Measurements from ENCODE around the gene SLC7A5. TPM values are rescaled to one million over a fixed set of nuclear protein-coding genes. Genes with fewer than 3 reads are reported as not detected.

The SLC7A5 gene
- total RNA-seq, 1 donor: 33.8 TPM

DNA sequence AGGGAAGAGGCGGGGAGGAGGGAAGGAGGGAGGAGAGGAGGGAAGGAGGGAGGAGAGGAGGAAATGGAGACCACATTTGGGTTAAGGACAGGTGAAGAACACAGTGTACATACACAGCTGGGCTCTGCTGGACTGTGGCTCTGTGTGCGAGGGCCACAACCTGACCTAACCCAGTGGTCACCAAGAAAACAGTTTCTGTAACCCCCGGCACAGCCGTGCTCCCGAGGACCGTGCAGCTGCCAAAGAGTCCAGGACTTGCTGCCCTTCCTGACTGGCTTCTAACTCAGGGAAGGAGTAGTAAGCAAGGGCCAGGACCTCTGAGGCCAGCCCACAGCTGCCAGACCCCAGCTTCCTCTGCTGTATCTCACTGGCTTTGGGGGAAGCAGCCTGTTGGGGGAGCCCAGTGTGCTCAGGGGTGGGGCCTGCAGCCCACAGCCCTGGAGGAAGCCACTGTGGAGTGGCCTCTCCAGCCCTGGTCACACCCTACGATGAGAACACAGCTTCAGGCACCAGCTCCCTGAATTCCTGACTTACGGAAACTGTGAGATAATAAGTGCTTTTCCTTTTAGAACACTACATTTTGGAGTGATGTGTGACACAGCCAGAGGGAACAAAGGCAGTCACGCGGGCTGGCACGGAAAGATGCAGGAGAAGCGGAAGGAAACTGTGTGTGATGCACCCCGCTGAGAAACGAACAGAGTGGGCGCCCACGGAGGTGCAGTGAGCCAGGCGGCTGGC is 32.3 kb downstream of the SLC7A5 start:
- Histone ChIP-seq H3K4me1 (ENCODE audit: insufficient read depth, low read length) (no peaks in the 10 kb centered on the region), H3K9me3 (ENCODE audit: low read depth, low read length) (no peaks in the 10 kb centered on the region), H3K27me3 (ENCODE audit: insufficient read depth, low read length) (no peaks in the 10 kb centered on the region), H3K4me3 (ENCODE audit: low read length) (no peak overlapping the region)

GRCh38 chr16:87836346-87836843 is 32.9 kb downstream of the SLC7A5 start:
- no peaks in the 10 kb centered on the region for H3K9me3 ChIP-seq (ENCODE audit: low read depth, low read length)
- H3K27me3 ChIP-seq (ENCODE audit: insufficient read depth, low read length): no peaks in the 10 kb centered on the region
- H3K4me1 ChIP-seq (ENCODE audit: insufficient read depth, low read length): no peaks in the 10 kb centered on the region
- H3K4me3 ChIP-seq (ENCODE audit: low read length): no peak overlapping the region

GRCh38 chr16:87835882-87836331 is 33.4 kb downstream of the SLC7A5 start:
- Histone ChIP-seq H3K27me3 (ENCODE audit: insufficient read depth, low read length) (no peaks in the 10 kb centered on the region), H3K4me3 (ENCODE audit: low read length) (no peak overlapping the region), H3K4me1 (ENCODE audit: insufficient read depth, low read length) (no peaks in the 10 kb centered on the region), H3K9me3 (ENCODE audit: low read depth, low read length) (no peaks in the 10 kb centered on the region)

DNA sequence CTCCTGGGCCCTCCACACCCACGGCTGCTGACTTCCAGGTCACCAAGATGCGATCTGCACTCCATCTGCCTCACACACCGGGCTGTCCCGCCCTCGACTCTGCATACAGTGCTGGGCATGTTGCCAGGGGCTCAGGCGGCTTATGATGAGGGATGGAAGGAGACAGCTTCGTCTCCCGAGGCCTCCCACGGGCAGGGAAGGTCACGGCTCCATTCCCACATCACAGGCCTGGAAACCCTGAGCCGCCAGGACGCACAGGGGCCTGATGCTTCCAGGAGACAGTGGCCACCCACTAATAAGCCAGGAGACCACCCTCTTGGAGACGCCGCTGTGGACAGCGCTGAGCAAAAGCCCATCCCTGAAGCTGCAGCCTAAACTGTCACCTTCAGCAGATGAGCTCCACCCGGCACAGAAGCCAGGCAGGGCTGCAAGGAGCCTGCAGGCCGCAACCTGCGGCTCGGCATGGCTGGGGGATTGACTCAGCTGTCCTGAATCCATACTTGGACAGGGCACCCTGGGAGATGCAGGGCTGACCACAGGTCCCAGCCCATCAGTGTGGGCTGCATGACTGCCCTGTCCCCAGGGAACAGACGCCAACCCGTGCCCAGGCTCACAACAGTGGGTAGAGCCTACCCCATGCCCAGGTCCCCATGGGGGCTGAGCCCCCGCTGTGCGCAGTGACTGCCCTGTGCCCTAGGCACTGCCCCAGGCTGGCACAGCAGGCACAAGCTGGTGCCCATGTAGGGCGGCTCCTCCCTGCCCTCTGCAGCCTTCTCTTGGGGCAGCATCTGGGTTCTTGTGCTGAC is 34.4 kb downstream of the SLC7A5 start:
- H3K27me3 ChIP-seq (ENCODE audit: insufficient read depth, low read length): no peaks in the 10 kb centered on the region
- no peaks in the 10 kb centered on the region for H3K4me1 ChIP-seq (ENCODE audit: insufficient read depth, low read length)
- no peak overlapping the region for H3K4me3 ChIP-seq (ENCODE audit: low read length)
- no peaks in the 10 kb centered on the region for H3K9me3 ChIP-seq (ENCODE audit: low read depth, low read length)

- Histone ChIP-seq H3K9me3 (ENCODE audit: low read depth, low read length) (no peaks in the 10 kb centered on the region), H3K4me1 (ENCODE audit: insufficient read depth, low read length) (no peaks in the 10 kb centered on the region), H3K4me3 (ENCODE audit: low read length) (no peak overlapping the region), H3K27me3 (ENCODE audit: insufficient read depth, low read length) (no peaks in the 10 kb centered on the region)
These were observed 35.2 kb downstream of the SLC7A5 start for GRCh38 chr16:87834005-87834667.

GRCh38 chr16:87833548-87833947 is 35.8 kb downstream of the SLC7A5 start:
- H3K9me3 ChIP-seq (ENCODE audit: low read depth, low read length): no peaks in the 10 kb centered on the region
- H3K4me1 ChIP-seq (ENCODE audit: insufficient read depth, low read length): no peaks in the 10 kb centered on the region
- H3K4me3 ChIP-seq (ENCODE audit: low read length): no peak overlapping the region
- H3K27me3 ChIP-seq (ENCODE audit: insufficient read depth, low read length): no peaks in the 10 kb centered on the region

GRCh38 chr16:87832741-87833502 is 36.4 kb downstream of the SLC7A5 start:
- Histone ChIP-seq H3K9me3 (ENCODE audit: low read depth, low read length) (no peaks in the 10 kb centered on the region), H3K27me3 (ENCODE audit: insufficient read depth, low read length) (no peaks in the 10 kb centered on the region), H3K4me1 (ENCODE audit: insufficient read depth, low read length) (no peaks in the 10 kb centered on the region), H3K4me3 (ENCODE audit: low read length) (no peak overlapping the region)

GRCh38 chr16:87832137-87832527 is 37.2 kb downstream of the SLC7A5 start:
- no peaks in the 10 kb centered on the region for H3K9me3 ChIP-seq (ENCODE audit: low read depth, low read length)
- H3K4me1 ChIP-seq (ENCODE audit: insufficient read depth, low read length): no peaks in the 10 kb centered on the region
- no peaks in the 10 kb centered on the region for H3K27me3 ChIP-seq (ENCODE audit: insufficient read depth, low read length)
- no peak overlapping the region for H3K4me3 ChIP-seq (ENCODE audit: low read length)

DNA sequence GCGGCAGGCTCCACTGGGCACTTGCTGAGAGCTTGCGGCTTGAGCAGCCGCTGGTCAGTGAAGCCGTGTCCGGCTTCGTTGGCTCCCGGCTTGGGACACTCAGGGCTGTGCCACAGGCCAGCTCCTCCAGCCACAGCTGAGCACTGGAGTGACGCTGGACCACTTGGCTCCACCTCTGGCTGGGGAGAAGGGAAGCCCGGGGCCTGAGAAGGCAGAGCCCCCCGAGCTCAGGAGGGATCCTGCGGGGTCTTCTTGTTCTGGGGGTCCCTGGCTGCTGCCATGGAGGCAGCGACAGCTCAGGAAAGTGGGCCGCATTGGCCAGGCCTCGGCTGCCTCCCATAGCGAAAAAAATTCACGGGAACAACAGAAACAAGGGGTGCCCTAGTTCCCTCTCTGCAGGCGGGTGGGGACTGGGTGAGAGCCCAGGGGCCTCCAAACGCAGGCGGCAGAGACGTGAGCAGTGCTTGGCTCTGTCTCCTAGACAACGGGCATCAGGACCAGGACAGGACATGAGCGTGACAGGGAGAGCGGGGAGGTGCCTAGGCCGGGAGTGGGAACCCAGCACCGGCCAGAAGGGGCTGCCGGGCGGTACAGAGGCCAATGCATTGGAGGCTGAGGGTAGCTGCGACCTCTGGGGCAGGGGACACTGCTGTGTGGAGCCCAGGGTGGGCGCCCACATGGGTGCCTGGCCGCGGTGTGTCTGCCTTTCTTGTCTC is 37.7 kb downstream of the SLC7A5 start:
- Histone ChIP-seq H3K4me3 (ENCODE audit: low read length) (no peak overlapping the region), H3K4me1 (ENCODE audit: insufficient read depth, low read length) (no peaks in the 10 kb centered on the region), H3K27me3 (ENCODE audit: insufficient read depth, low read length) (no peaks in the 10 kb centered on the region), H3K9me3 (ENCODE audit: low read depth, low read length) (no peaks in the 10 kb centered on the region)

GRCh38 chr16:87830673-87831420 is 38.5 kb downstream of the SLC7A5 start:
- no peaks in the 10 kb centered on the region for H3K9me3 ChIP-seq (ENCODE audit: low read depth, low read length)
- no peak overlapping the region for H3K4me3 ChIP-seq (ENCODE audit: low read length)
- H3K4me1 ChIP-seq (ENCODE audit: insufficient read depth, low read length): no peaks in the 10 kb centered on the region
- H3K27me3 ChIP-seq (ENCODE audit: insufficient read depth, low read length): no peaks in the 10 kb centered on the region

GRCh38 chr16:87829988-87830672 is 39.2 kb downstream of the SLC7A5 start:
- no peaks in the 10 kb centered on the region for H3K4me1 ChIP-seq (ENCODE audit: insufficient read depth, low read length)
- H3K4me3 ChIP-seq (ENCODE audit: low read length): no peak overlapping the region
- H3K27me3 ChIP-seq (ENCODE audit: insufficient read depth, low read length): no peaks in the 10 kb centered on the region
- H3K9me3 ChIP-seq (ENCODE audit: low read depth, low read length): no peaks in the 10 kb centered on the region

DNA sequence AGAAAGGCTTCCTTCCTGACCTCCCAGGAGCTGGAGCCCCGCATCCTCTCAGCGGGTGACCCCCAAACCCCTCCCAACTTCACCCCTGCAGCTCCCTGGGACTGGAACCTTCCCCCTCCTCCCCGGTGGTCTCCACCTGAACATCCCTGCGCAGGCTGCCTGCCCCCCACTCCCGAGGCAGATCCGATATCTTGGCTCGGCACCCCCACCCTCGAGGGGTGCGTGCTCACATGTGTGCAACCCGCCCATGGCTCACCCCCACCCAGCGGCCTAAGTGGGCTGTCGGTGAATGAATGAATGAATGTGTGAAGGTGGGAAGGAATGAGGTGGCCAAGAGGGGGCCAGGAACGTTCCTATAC is 39.7 kb downstream of the SLC7A5 start:
- no peak overlapping the region for H3K4me3 ChIP-seq (ENCODE audit: low read length)
- H3K9me3 ChIP-seq (ENCODE audit: low read depth, low read length): no peaks in the 10 kb centered on the region
- H3K27me3 ChIP-seq (ENCODE audit: insufficient read depth, low read length): no peaks in the 10 kb centered on the region
- H3K4me1 ChIP-seq (ENCODE audit: insufficient read depth, low read length): no peaks in the 10 kb centered on the region

DNA sequence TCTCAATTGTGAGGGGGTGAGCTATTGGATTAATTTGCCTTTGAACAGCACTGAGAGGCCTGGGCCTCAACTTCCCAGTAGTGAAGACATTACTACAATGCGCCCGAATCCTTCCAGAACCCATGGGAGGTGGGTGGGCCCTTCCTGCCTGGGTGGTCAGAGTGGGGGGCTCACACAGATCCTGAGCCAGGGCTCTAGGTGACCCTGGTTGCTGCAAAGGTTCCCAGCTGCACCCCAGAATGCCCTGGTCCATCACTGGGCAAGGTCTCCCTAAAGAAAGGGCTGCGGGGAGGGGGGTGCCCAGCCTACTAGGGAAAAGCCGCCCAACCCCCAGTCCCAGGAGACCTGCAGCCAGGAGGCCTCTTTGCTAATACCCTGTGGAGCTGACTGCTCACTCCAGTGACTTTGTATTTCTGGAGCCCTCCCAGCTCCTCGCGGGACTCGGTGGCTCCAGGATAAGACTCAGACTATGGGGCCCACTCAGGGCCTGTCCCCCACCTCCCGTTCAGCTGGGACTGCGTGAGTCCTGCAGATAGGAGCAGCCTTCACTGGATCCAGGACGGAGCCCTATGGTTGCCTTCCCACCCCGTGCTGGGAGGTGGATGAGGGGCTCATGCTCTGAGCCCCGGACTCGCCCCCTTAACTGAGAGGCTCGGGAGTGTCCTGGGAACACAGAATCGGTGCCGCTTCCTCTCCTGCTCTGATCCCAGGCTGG is 40.2 kb downstream of the SLC7A5 start:
- Histone ChIP-seq H3K4me1 (ENCODE audit: insufficient read depth, low read length) (no peaks in the 10 kb centered on the region), H3K9me3 (ENCODE audit: low read depth, low read length) (no peaks in the 10 kb centered on the region), H3K27me3 (ENCODE audit: insufficient read depth, low read length) (no peaks in the 10 kb centered on the region), H3K4me3 (ENCODE audit: low read length) (no peak overlapping the region)
